Measurements from ENCODE around the gene PNMA8B.
A peak's percentile ranks its signal among the peaks of the same experiment; 100 is the strongest.

PNMA8B gene

GRCh38 chr19:46486358-46486757, 9.3 kb downstream of the PNMA8B start:
- no peak for DNase-seq

- no peak for DNase-seq
Observed at GRCh38 chr19:46484656-46485055, 11.0 kb downstream of the PNMA8B start.

GRCh38 chr19:46482631-46483030, 13.0 kb downstream of the PNMA8B start:
- no peak for DNase-seq

- DNase-seq = no peak
Observed at GRCh38 chr19:46481947-46482346, 13.7 kb downstream of the PNMA8B start.

- no peak for DNase-seq
Observed at GRCh38 chr19:46481223-46481848, 14.3 kb downstream of the PNMA8B start.

- no peak for DNase-seq
Observed at GRCh38 chr19:46480415-46480814, 15.3 kb downstream of the PNMA8B start.

GRCh38 chr19:46478356-46478986, 17.2 kb downstream of the PNMA8B start:
- DNase-seq = no peak

- DNase-seq = no peak
Observed at GRCh38 chr19:46475986-46476385, 19.7 kb downstream of the PNMA8B start.

- DNase-seq = no peak
Observed at GRCh38 chr19:46474211-46474610, 21.5 kb downstream of the PNMA8B start.

- no peak for DNase-seq
Observed at GRCh38 chr19:46472592-46472991, 23.1 kb downstream of the PNMA8B start.

- no peak for DNase-seq
Observed at GRCh38 chr19:46471811-46472543, 23.7 kb downstream of the PNMA8B start.

- DNase-seq = peak; percentile 70
Observed at GRCh38 chr19:46471116-46471733, 24.4 kb downstream of the PNMA8B start, which contains the start of gene PNMA8A. TSS of gene PNMA8A (minus strand) at chr19:46471563. CDS start at chr19:46471035, 528 bp downstream.

- no peak for DNase-seq
Observed at GRCh38 chr19:46470376-46470775, 25.3 kb downstream of the PNMA8B start.

GRCh38 chr19:46469541-46470185, 26.0 kb downstream of the PNMA8B start:
- DNase-seq = no peak

GRCh38 chr19:46466536-46467196, 29.0 kb downstream of the PNMA8B start:
- DNase-seq = no peak

GRCh38 chr19:46463516-46463915, 32.2 kb downstream of the PNMA8B start:
- DNase-seq = no peak

- DNase-seq = peak; percentile 40
Observed at GRCh38 chr19:46461537-46461936, 34.1 kb downstream of the PNMA8B start.

GRCh38 chr19:46460981-46461380, 34.7 kb downstream of the PNMA8B start:
- DNase-seq = no peak

GRCh38 chr19:46460055-46460454, 35.6 kb downstream of the PNMA8B start:
- DNase-seq = no peak

GRCh38 chr19:46456930-46457329, 38.7 kb downstream of the PNMA8B start:
- no peak for DNase-seq

GRCh38 chr19:46454244-46454643, 41.4 kb downstream of the PNMA8B start:
- DNase-seq = no peak

GRCh38 chr19:46453661-46454060, 42.0 kb downstream of the PNMA8B start:
- no peak for DNase-seq

GRCh38 chr19:46452186-46452585, 43.5 kb downstream of the PNMA8B start:
- DNase-seq = no peak
